HL-60 (cell line): ENCODE measurements around the gene COQ3.

Source experiments
- DNase-seq, 2 experiments: peaks; one replicate each; pipeline ENCODE4 v3.0.0-alpha.2; 2010 to 2020; ENCODE audit warnings: low read depth in 1 of 2, low spot score in 1 of 2
- H3K27ac ChIP-seq: fragments of 250-450 bp; sonication (Bioruptor Pico); replicated peaks from 2 replicates; pipeline ENCODE4 v1.5.1; 2020; ENCODE audit warnings: mild to moderate bottlenecking, moderate library complexity
- H3K27me3 ChIP-seq: fragments of 250-450 bp; sonication (Bioruptor Pico); 2 replicates; pipeline ENCODE4 v1.5.1; 2021; ENCODE audit warnings: mild to moderate bottlenecking, moderate library complexity; ENCODE audit not compliant: insufficient read depth, poor library complexity, severe bottlenecking
- H3K4me3 ChIP-seq: replicated peaks from 2 replicates; pipeline ENCODE4 v1.5.1; 2011; ENCODE audit warnings: mild to moderate bottlenecking, control low read depth, low read length; ENCODE audit not compliant: insufficient read depth
- CTCF ChIP-seq: IDR thresholded peaks from one replicate; pipeline ENCODE4 v1.5.1; 2011; ENCODE audit warnings: low read length, control low read depth, inconsistent platforms; ENCODE audit not compliant: insufficient read depth
- GABPA ChIP-seq: IDR thresholded peaks from 2 replicates; pipeline ENCODE4 v1.6.1; 2012; ENCODE audit warnings: low read depth
- POLR2AphosphoS5 ChIP-seq: IDR thresholded peaks from 2 replicates; pipeline ENCODE4 v1.6.1; 2012; ENCODE audit warnings: low read depth
- REST ChIP-seq: IDR thresholded peaks from 2 replicates; pipeline ENCODE4 v1.6.1; 2012; ENCODE audit warnings: low read depth; ENCODE audit not compliant: insufficient replicate concordance
- SPI1 ChIP-seq: IDR thresholded peaks from 2 replicates; pipeline ENCODE4 v1.6.1; 2012; ENCODE audit warnings: low read depth, mild to moderate bottlenecking, borderline replicate concordance

COQ3 gene

DNA sequence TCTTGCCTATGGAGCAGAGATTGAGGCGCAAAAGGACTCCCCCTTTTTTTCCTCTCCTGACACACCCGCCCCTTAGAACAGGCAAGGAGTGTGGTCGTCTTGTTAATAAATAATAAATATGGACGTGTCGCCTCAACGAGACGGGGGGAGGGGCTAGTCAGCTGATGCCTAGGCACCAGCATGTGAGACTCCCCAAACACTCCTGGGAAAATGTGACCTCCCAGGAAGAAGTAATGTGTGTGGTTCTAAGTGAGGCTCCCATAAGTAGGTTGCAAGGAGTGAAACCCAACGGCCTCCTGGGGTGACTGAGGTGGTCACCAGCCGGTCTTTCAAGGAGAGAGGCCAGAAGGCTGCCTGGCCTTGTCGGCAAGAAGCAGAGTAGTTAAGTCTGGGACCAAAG is 43.4 kb downstream of the COQ3 start:
- TF ChIP-seq CTCF (no peak), SPI1 (no peak), REST (no peak), GABPA (no peak), POLR2AphosphoS5 (no peak)
- no peak for DNase-seq
- Histone ChIP-seq H3K27me3 (peaks cover 35% of the 10 kb centered on the region), H3K4me3 (no peak overlapping the region), H3K27ac (no peak overlapping the region)

DNA sequence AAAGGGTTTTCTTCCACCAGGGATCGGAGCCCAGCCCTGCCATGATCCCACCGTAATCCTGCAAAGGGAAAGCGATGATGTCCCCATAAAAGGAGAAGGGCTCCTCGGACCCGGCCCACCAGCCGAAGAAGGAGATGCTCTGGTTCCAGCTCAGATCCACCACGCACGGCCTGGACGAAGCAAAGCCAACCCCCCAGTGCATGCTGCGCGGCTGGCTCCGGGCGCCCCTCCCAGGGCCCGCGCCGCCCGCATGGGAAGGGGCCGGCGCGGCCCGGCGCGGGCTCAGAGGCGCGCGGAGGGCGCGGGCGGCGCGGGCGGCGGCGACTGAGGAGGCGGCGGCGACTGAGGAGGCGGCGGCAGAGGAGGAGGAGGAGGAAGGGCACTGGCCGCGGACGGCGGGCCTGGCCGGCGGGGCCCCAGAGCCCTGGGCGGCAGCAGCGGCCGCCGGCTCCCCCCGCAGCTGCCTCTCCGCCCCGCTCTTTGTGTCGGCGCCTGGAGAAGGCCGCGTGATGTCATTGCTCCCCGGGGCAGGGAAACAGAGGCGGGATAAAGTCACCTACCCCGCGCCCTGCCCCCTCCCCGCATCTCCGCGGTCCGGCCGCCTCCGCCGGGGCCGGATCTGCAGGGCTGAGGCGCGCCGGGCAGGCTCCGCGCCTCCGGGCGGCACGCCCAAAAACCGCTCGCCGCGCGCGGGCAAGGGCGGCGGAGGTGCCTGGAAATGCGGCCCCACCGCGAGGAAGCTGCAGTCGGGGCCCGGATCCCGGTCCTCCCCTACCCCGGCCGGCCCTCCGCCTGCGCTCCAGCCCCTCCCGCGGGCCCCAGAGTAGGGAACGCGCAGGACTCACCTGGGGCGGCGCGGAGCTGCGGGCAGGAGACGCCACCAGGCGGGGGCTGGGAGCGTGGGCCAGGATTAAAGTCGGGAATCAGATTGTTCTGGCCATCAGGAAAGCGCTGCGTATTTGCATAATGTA is 44.5 kb downstream of the COQ3 start, which contains the start of gene FAXC:
Gene FAXC, minus strand, starts transcription at position 504 of the 971 bp plus-strand sequence. Its CDS starts 302 bp downstream, at position 202.
- no peak for DNase-seq
- Histone ChIP-seq H3K27me3 (peaks cover 46% of the 10 kb centered on the region), H3K4me3 (peak within 1 kb of the TSS; percentile 33), H3K27ac (no peak within 1 kb of the TSS)
- no peak for TF ChIP-seq GABPA
- no peak for TF ChIP-seq SPI1
- no peak for TF ChIP-seq CTCF
- TF ChIP-seq POLR2AphosphoS5 = no peak
- TF ChIP-seq REST = no peak

DNA sequence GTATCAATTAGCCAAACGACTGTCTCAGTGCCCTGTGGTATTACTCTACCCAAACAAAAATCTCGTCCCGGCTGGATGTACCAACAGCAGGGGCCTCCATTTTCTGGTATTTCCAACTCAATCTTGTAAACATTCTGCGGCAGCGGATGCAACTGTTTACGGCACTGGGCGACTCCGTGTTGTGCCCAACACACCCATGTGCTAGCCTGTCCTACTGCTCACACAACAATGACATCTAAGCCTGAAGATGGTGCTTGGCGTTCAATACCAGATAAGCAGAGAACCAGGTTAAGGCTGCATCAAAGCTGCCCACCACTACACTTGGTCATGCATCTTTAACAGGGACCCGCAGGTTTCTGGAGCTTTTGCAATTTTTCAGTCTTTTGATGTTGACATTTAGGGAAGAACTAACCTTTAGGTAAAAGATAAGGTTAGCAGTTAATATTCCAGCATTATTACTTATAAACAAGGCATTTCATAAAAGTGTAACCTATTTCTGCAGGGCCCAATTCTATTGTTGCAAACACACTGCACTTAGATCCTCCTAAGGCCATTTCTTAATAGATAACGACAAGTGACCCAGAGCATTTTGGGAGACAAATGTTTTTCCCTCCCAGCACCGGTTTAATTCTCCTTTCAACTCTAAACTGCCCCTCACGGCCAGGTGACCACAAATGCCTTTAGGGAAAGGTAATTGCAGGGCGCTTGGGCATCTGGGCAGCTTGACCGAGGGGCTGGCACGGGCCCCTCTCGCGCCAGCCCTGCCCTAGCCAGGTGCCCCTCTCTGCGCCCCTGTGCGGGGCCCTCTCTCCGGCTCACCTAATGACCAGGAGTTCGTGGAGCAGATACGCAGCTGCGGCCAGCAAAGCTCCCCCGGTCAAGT is 45.5 kb downstream of the COQ3 start:
- no peak overlapping the region for H3K4me3 ChIP-seq
- peaks cover 49% of the 10 kb centered on the region for H3K27me3 ChIP-seq
- TF ChIP-seq CTCF = no peak
- no peak overlapping the region for H3K27ac ChIP-seq
- no peak for DNase-seq
